SK-N-SH treated with all-trans-retinoic acid at 6 μM for 48 hours (cell line): Measurements from ENCODE around the gene EPS8L3.
A peak's percentile ranks its signal among the peaks of the same experiment; 100 is the strongest.

Source experiments
- ATAC-seq: fragments of 200-7000 bp; cut with Tn5 transposase; 3 replicates; pipeline ENCODE4 v1.9.1; 2020; ENCODE audit warnings: mild to moderate bottlenecking, moderate library complexity
- BACH2 ChIP-seq: fragments of 250-450 bp; sonication (Bioruptor Pico); IDR thresholded peaks from 2 replicates; pipeline ENCODE4 v1.9.0; 2021; ENCODE audit warnings: mild to moderate bottlenecking, borderline replicate concordance
- CREB5 ChIP-seq: fragments of 250-450 bp; sonication (Bioruptor Pico); IDR thresholded peaks from 2 replicates; pipeline ENCODE4 v1.5.1; 2020; ENCODE audit warnings: low read depth, mild to moderate bottlenecking, moderate library complexity
- CSDC2 ChIP-seq: fragments of 250-450 bp; sonication (Bioruptor Pico); IDR thresholded peaks from 2 replicates; pipeline ENCODE4 v1.5.0; 2020; ENCODE audit warnings: mild to moderate bottlenecking, moderate library complexity
- CSRNP3 ChIP-seq: fragments of 250-450 bp; sonication (Bioruptor Pico); IDR thresholded peaks from 2 replicates; pipeline ENCODE4 v1.5.1; 2021; ENCODE audit warnings: mild to moderate bottlenecking, moderate library complexity
- ESRRG ChIP-seq: fragments of 250-450 bp; sonication (Bioruptor Pico); IDR thresholded peaks from 2 replicates; pipeline ENCODE4 v1.6.1; 2021; ENCODE audit warnings: mild to moderate bottlenecking
- GLIS3 ChIP-seq: fragments of 250-450 bp; sonication (Bioruptor Pico); IDR thresholded peaks from 2 replicates; pipeline ENCODE4 v1.5.0; 2020; ENCODE audit warnings: mild to moderate bottlenecking, moderate library complexity
- ISL1 ChIP-seq: fragments of 250-450 bp; sonication (Bioruptor Pico); IDR thresholded peaks from 2 replicates; pipeline ENCODE4 v2.1.2; 2022; ENCODE audit warnings: mild to moderate bottlenecking, moderate library complexity
- OSR1 ChIP-seq: fragments of 250-450 bp; sonication (Bioruptor Pico); IDR thresholded peaks from 2 replicates; pipeline ENCODE4 v1.8.0; 2022; ENCODE audit warnings: moderate library complexity, mild to moderate bottlenecking, inconsistent platforms
- PATZ1 ChIP-seq: fragments of 250-450 bp; sonication (Bioruptor Pico); IDR thresholded peaks from 2 replicates; pipeline ENCODE4 v1.8.0; 2020; ENCODE audit warnings: mild to moderate bottlenecking, moderate library complexity, borderline replicate concordance
- POU6F1 ChIP-seq: fragments of 250-450 bp; sonication (Bioruptor Pico); IDR thresholded peaks from 2 replicates; pipeline ENCODE4 v1.8.0; 2021; ENCODE audit warnings: low read depth, mild to moderate bottlenecking, moderate library complexity, borderline replicate concordance
- PPARA ChIP-seq: fragments of 250-450 bp; sonication (Bioruptor Pico); IDR thresholded peaks from 2 replicates; pipeline ENCODE4 v1.5.0; 2020; ENCODE audit warnings: mild to moderate bottlenecking, borderline replicate concordance
- RARB ChIP-seq: fragments of 250-450 bp; sonication (Bioruptor Pico); IDR thresholded peaks from 2 replicates; pipeline ENCODE4 v1.8.0; 2021; ENCODE audit warnings: mild to moderate bottlenecking, moderate library complexity
- SNAI2 ChIP-seq: fragments of 250-450 bp; sonication (Bioruptor Pico); IDR thresholded peaks from 2 replicates; pipeline ENCODE4 v1.5.0; 2020; ENCODE audit warnings: mild to moderate bottlenecking, moderate library complexity
- TCF4 ChIP-seq: fragments of 250-450 bp; sonication (Bioruptor Pico); IDR thresholded peaks from 2 replicates; pipeline ENCODE4 v1.8.0; 2021; ENCODE audit warnings: mild to moderate bottlenecking, moderate library complexity, borderline replicate concordance
- TSHZ2 ChIP-seq: fragments of 250-450 bp; sonication (Bioruptor Pico); IDR thresholded peaks from 2 replicates; pipeline ENCODE4 v1.5.0; 2020; ENCODE audit warnings: mild to moderate bottlenecking, moderate library complexity
- ZC3H10 ChIP-seq: fragments of 250-450 bp; sonication (Bioruptor Pico); IDR thresholded peaks from 2 replicates; pipeline ENCODE4 v1.5.1; 2021; ENCODE audit warnings: mild to moderate bottlenecking, moderate library complexity
- ZFP3 ChIP-seq: fragments of 250-450 bp; sonication (Bioruptor Pico); IDR thresholded peaks from 2 replicates; pipeline ENCODE4 v1.5.0; 2020; ENCODE audit warnings: mild to moderate bottlenecking, moderate library complexity
- ZFP30 ChIP-seq: fragments of 450-650 bp; formaldehyde crosslinking; IDR thresholded peaks from 2 replicates; pipeline ENCODE4 v1.5.0; 2022; ENCODE audit warnings: mild to moderate bottlenecking, moderate library complexity
- ZNF565 ChIP-seq: fragments of 450-650 bp; formaldehyde crosslinking; conservative IDR thresholded peaks from 2 replicates; pipeline ENCODE4 v1.5.0; 2020; ENCODE audit warnings: low read depth, mild to moderate bottlenecking, moderate library complexity
- ZNF70 ChIP-seq: fragments of 450-650 bp; formaldehyde crosslinking; IDR thresholded peaks from 2 replicates; pipeline ENCODE4 v1.5.0; 2020; ENCODE audit warnings: mild to moderate bottlenecking, moderate library complexity
- ZNF8 ChIP-seq: fragments of 450-650 bp; formaldehyde crosslinking; IDR thresholded peaks from 2 replicates; pipeline ENCODE4 v1.5.0; 2020; ENCODE audit warnings: mild to moderate bottlenecking, moderate library complexity

The EPS8L3 gene

GRCh38 chr1:109807822-109808680 lies 44.3 kb upstream of the EPS8L3 start:
- peak; percentile 66 for ATAC-seq
- TF ChIP-seq OSR1 (CRISPR knock-in tag) (no peak), POU6F1 (CRISPR knock-in tag) (no peak), GLIS3 (CRISPR knock-in tag) (no peak), ISL1 (CRISPR knock-in tag) (no peak), PATZ1 (no peak), ZNF70 (no peak), ZNF8 (CRISPR knock-in tag) (no peak), ESRRG (CRISPR knock-in tag) (no peak), PPARA (CRISPR knock-in tag) (no peak), CSDC2 (no peak), CSRNP3 (CRISPR knock-in tag) (no peak), RARB (CRISPR knock-in tag) (no peak), TSHZ2 (CRISPR knock-in tag) (no peak), ZFP30 (CRISPR knock-in tag) (no peak)
- TF ChIP-seq, all 23 proteins: peak for 0

GRCh38 chr1:109807402-109807801 lies 43.7 kb upstream of the EPS8L3 start:
- no peak for ATAC-seq
- TF ChIP-seq ZNF8 (CRISPR knock-in tag) (no peak), TCF4 (no peak), RARB (CRISPR knock-in tag) (no peak), CREB5 (CRISPR knock-in tag) (no peak), ZFP3 (CRISPR knock-in tag) (no peak), GLIS3 (CRISPR knock-in tag) (no peak), ESRRG (CRISPR knock-in tag) (no peak), CSRNP3 (CRISPR knock-in tag) (no peak), PPARA (CRISPR knock-in tag) (no peak), ZFP30 (CRISPR knock-in tag) (no peak), TSHZ2 (CRISPR knock-in tag) (no peak), ISL1 (CRISPR knock-in tag) (no peak), ZC3H10 (CRISPR knock-in tag) (no peak), ZNF565 (CRISPR knock-in tag) (no peak), SNAI2 (no peak), BACH2 (CRISPR knock-in tag) (no peak)
